ENCODE measurements around the gene SPTB.

SPTB gene

GRCh38 chr14:64708148-64709004 is 171.3 kb downstream of the SPTB start:
- Histone ChIP-seq H2AK5ac (ENCODE audit: low read length, severe bottlenecking) (peak overlapping the region; percentile 39), H2AFZ (ENCODE audit: low read depth, low read length) (no peak overlapping the region), H2BK12ac (ENCODE audit: low read length in 2 of 2) (peak overlapping the region; percentile 18 to 47), H4K8ac (ENCODE audit: low read length) (peak overlapping the region; percentile 15), H3K14ac (ENCODE audit: low read length in 2 of 2) (no peak overlapping the region), H3K79me1 (replicated peaks; ENCODE audit: low read length, poor library complexity, severe bottlenecking) (no peaks in the 10 kb centered on the region), H3K9ac (ENCODE audit: low read length) (no peak overlapping the region), H3K9me3 (ENCODE audit: control insufficient read depth, low read length) (peaks cover 16% of the 10 kb centered on the region), H3K18ac (ENCODE audit: low read depth in 1 of 2, low read length in 2 of 2) (peak overlapping the region; percentile 41 to 93), H3K4ac (ENCODE audit: low read depth in 1 of 2, low read length in 2 of 2) (peak overlapping the region in 1 of 2 experiments; percentile 29), H4K91ac (ENCODE audit: low read length) (peak overlapping the region; percentile 46), H3K4me1 (ENCODE audit: control insufficient read depth, insufficient read depth, low read depth, low read length) (peaks cover 26% of the 10 kb centered on the region), H3K36me3 (ENCODE audit: control insufficient read depth in 1 of 2, insufficient read depth in 2 of 2, low read depth in 1 of 2, low read length in 2 of 2) (peaks cover 0 to 3% of the 10 kb centered on the region in 2 experiments), H3K4me2 (ENCODE audit: low read length, poor library complexity, severe bottlenecking) (peak overlapping the region; percentile 57), H2BK5ac (ENCODE audit: low read depth, low read length, poor library complexity, severe bottlenecking) (peak overlapping the region; percentile 81), H3K23ac (ENCODE audit: low read length in 2 of 2) (no peak overlapping the region), H3K27ac (ENCODE audit: low read length, poor library complexity, severe bottlenecking) (peak overlapping the region; percentile 82), H3K27me3 (ENCODE audit: control insufficient read depth in 1 of 2, insufficient read depth in 1 of 2, low read length in 2 of 2) (peaks cover 0 to 52% of the 10 kb centered on the region in 2 experiments), H2BK120ac (ENCODE audit: low read depth, low read length) (no peak overlapping the region), H2BK15ac (ENCODE audit: low read depth, poor library complexity, severe bottlenecking) (peak overlapping the region; percentile 45), H3K4me3 (ENCODE audit: insufficient read depth in 1 of 2, low read depth in 1 of 2, low read length in 2 of 2) (no peak overlapping the region)
- 2% methylated on average over 16 of the region's 18 CpGs for WGBS
- DNase-seq: peak; percentile 75

- Histone ChIP-seq H3K14ac (ENCODE audit: low read length in 2 of 2) (no peak overlapping the region), H4K91ac (ENCODE audit: low read length) (no peak overlapping the region), H2BK12ac (ENCODE audit: low read length in 2 of 2) (peak overlapping the region in 1 of 2 experiments; percentile 23), H2AK5ac (ENCODE audit: low read length, severe bottlenecking) (peak overlapping the region; percentile 22), H3K4me1 (ENCODE audit: control insufficient read depth, insufficient read depth, low read depth, low read length) (peaks cover 33% of the 10 kb centered on the region), H3K23ac (ENCODE audit: low read length in 2 of 2) (no peak overlapping the region), H2BK15ac (ENCODE audit: low read depth, poor library complexity, severe bottlenecking) (no peak overlapping the region), H3K18ac (ENCODE audit: low read depth in 1 of 2, low read length in 2 of 2) (peak overlapping the region; percentile 41 to 49), H3K27me3 (ENCODE audit: control insufficient read depth in 1 of 2, insufficient read depth in 1 of 2, low read length in 2 of 2) (peaks cover 0 to 59% of the 10 kb centered on the region in 2 experiments), H2BK120ac (ENCODE audit: low read depth, low read length) (no peak overlapping the region), H3K36me3 (ENCODE audit: control insufficient read depth in 1 of 2, insufficient read depth in 2 of 2, low read depth in 1 of 2, low read length in 2 of 2) (peaks cover 0 to 3% of the 10 kb centered on the region in 2 experiments), H3K9ac (ENCODE audit: low read length) (no peak overlapping the region), H3K27ac (ENCODE audit: low read length, poor library complexity, severe bottlenecking) (peak overlapping the region; percentile 82), H3K79me1 (replicated peaks; ENCODE audit: low read length, poor library complexity, severe bottlenecking) (no peaks in the 10 kb centered on the region), H4K8ac (ENCODE audit: low read length) (no peak overlapping the region), H2BK5ac (ENCODE audit: low read depth, low read length, poor library complexity, severe bottlenecking) (peak overlapping the region; percentile 81), H3K9me3 (ENCODE audit: control insufficient read depth, low read length) (peaks cover 9% of the 10 kb centered on the region), H2AFZ (ENCODE audit: low read depth, low read length) (no peak overlapping the region), H3K4ac (ENCODE audit: low read depth in 1 of 2, low read length in 2 of 2) (no peak overlapping the region), H3K4me2 (ENCODE audit: low read length, poor library complexity, severe bottlenecking) (peak overlapping the region; percentile 57), H3K4me3 (ENCODE audit: insufficient read depth in 1 of 2, low read depth in 1 of 2, low read length in 2 of 2) (no peak overlapping the region)
- peak; percentile 92 for DNase-seq
- 56% methylated on average over 4 of the region's 7 CpGs for WGBS
These were observed 172.0 kb downstream of the SPTB start for GRCh38 chr14:64707661-64708060.

GRCh38 chr14:64706593-64707193 is 173.0 kb downstream of the SPTB start:
- WGBS: 6% methylated on average over 14 of the region's 14 CpGs

GRCh38 chr14:64706119-64706592 is 173.6 kb downstream of the SPTB start:
- no peak overlapping the region for H2BK120ac ChIP-seq (ENCODE audit: low read depth, low read length)
- no peak overlapping the region for H3K4me3 ChIP-seq (ENCODE audit: insufficient read depth in 1 of 2, low read depth in 1 of 2, low read length in 2 of 2)

More at GRCh38 chr14:64706593-64707193, 173.0 kb downstream of the SPTB start:
- H3K4me1 ChIP-seq (ENCODE audit: control insufficient read depth, insufficient read depth, low read depth, low read length): peaks cover 37% of the 10 kb centered on the region
- peaks cover 0 to 68% of the 10 kb centered on the region in 2 experiments for H3K27me3 ChIP-seq (ENCODE audit: control insufficient read depth in 1 of 2, insufficient read depth in 1 of 2, low read length in 2 of 2)
- peak overlapping the region; percentile 82 for H3K27ac ChIP-seq (ENCODE audit: low read length, poor library complexity, severe bottlenecking)
- H3K14ac ChIP-seq (ENCODE audit: low read length in 2 of 2): peak overlapping the region in 1 of 2 experiments; percentile 53
- H4K91ac ChIP-seq (ENCODE audit: low read length): peak overlapping the region; percentile 66
- no peak overlapping the region for H2BK5ac ChIP-seq (ENCODE audit: low read depth, low read length, poor library complexity, severe bottlenecking)
- H3K36me3 ChIP-seq (ENCODE audit: control insufficient read depth in 1 of 2, insufficient read depth in 2 of 2, low read depth in 1 of 2, low read length in 2 of 2): peaks cover 0 to 3% of the 10 kb centered on the region in 2 experiments
- H3K9me3 ChIP-seq (ENCODE audit: control insufficient read depth, low read length): no peaks in the 10 kb centered on the region
- H3K18ac ChIP-seq (ENCODE audit: low read depth in 1 of 2, low read length in 2 of 2): peak overlapping the region; percentile 23 to 61
- no peak overlapping the region for H3K9ac ChIP-seq (ENCODE audit: low read length)
- no peak overlapping the region for H2BK12ac ChIP-seq (ENCODE audit: low read length in 2 of 2)
- H2BK15ac ChIP-seq (ENCODE audit: low read depth, poor library complexity, severe bottlenecking): peak overlapping the region; percentile 39
- DNase-seq: peak; percentile 75
- H3K4me3 ChIP-seq (ENCODE audit: insufficient read depth in 1 of 2, low read depth in 1 of 2, low read length in 2 of 2): no peak overlapping the region
- H2BK120ac ChIP-seq (ENCODE audit: low read depth, low read length): no peak overlapping the region
- no peak overlapping the region for H3K23ac ChIP-seq (ENCODE audit: low read length in 2 of 2)
- peak overlapping the region; percentile 86 for H3K4me2 ChIP-seq (ENCODE audit: low read length, poor library complexity, severe bottlenecking)
- peak overlapping the region; percentile 21 for H4K8ac ChIP-seq (ENCODE audit: low read length)
- H2AK5ac ChIP-seq (ENCODE audit: low read length, severe bottlenecking): no peak overlapping the region
- peak overlapping the region in 1 of 2 experiments; percentile 22 for H3K4ac ChIP-seq (ENCODE audit: low read depth in 1 of 2, low read length in 2 of 2)
- no peaks in the 10 kb centered on the region for H3K79me1 ChIP-seq (replicated peaks; ENCODE audit: low read length, poor library complexity, severe bottlenecking)
- no peak overlapping the region for H2AFZ ChIP-seq (ENCODE audit: low read depth, low read length)

More at GRCh38 chr14:64706119-64706592, 173.6 kb downstream of the SPTB start:
- WGBS: 0% methylated on average over 4 of the region's 4 CpGs
- Histone ChIP-seq H2BK5ac (ENCODE audit: low read depth, low read length, poor library complexity, severe bottlenecking) (no peak overlapping the region), H3K4me1 (ENCODE audit: control insufficient read depth, insufficient read depth, low read depth, low read length) (peaks cover 38% of the 10 kb centered on the region), H2BK12ac (ENCODE audit: low read length in 2 of 2) (peak overlapping the region in 1 of 2 experiments; percentile 80), H3K27me3 (ENCODE audit: control insufficient read depth in 1 of 2, insufficient read depth in 1 of 2, low read length in 2 of 2) (peaks cover 0 to 74% of the 10 kb centered on the region in 2 experiments), H2AK5ac (ENCODE audit: low read length, severe bottlenecking) (peak overlapping the region; percentile 76), H3K4me2 (ENCODE audit: low read length, poor library complexity, severe bottlenecking) (peak overlapping the region; percentile 86), H3K18ac (ENCODE audit: low read depth in 1 of 2, low read length in 2 of 2) (peak overlapping the region; percentile 5 to 67), H4K91ac (ENCODE audit: low read length) (no peak overlapping the region), H3K9ac (ENCODE audit: low read length) (no peak overlapping the region), H3K23ac (ENCODE audit: low read length in 2 of 2) (no peak overlapping the region), H2BK15ac (ENCODE audit: low read depth, poor library complexity, severe bottlenecking) (no peak overlapping the region), H3K27ac (ENCODE audit: low read length, poor library complexity, severe bottlenecking) (peak overlapping the region; percentile 82), H2AFZ (ENCODE audit: low read depth, low read length) (no peak overlapping the region), H3K4ac (ENCODE audit: low read depth in 1 of 2, low read length in 2 of 2) (peak overlapping the region in 1 of 2 experiments; percentile 11), H3K14ac (ENCODE audit: low read length in 2 of 2) (no peak overlapping the region), H3K79me1 (replicated peaks; ENCODE audit: low read length, poor library complexity, severe bottlenecking) (no peaks in the 10 kb centered on the region), H4K8ac (ENCODE audit: low read length) (no peak overlapping the region), H3K9me3 (ENCODE audit: control insufficient read depth, low read length) (no peaks in the 10 kb centered on the region), H3K36me3 (ENCODE audit: control insufficient read depth in 1 of 2, insufficient read depth in 2 of 2, low read depth in 1 of 2, low read length in 2 of 2) (peaks cover 0 to 2% of the 10 kb centered on the region in 2 experiments)
- no peak for DNase-seq
